GM21447 (cell line): ENCODE data around the gene LRRC51.
"Not testable (repeated sequence)": the region's sequence is repeated elsewhere in the genome, so short reads cannot be mapped to it uniquely, and the experiment has no call there.

Source experiments
- ATAC-seq: cut with Tn5 transposase; IDR thresholded peaks from one replicate; pipeline ENCODE4 v1.9.1; 2021; ENCODE audit not compliant: unreplicated experiment

Gene LRRC51

GRCh38 chr11:72138821-72139390 lies 58.3 kb downstream of the LRRC51 start:
- ATAC-seq = no peak

- ATAC-seq = no peak
These were observed 58.9 kb downstream of the LRRC51 start for GRCh38 chr11:72139500-72139899.

GRCh38 chr11:72140661-72141060 lies 60.0 kb downstream of the LRRC51 start:
- ATAC-seq = no peak

GRCh38 chr11:72141066-72141465 lies 60.4 kb downstream of the LRRC51 start:
- no peak for ATAC-seq

- ATAC-seq = not testable (repeated sequence)
These were observed 61.4 kb downstream of the LRRC51 start for GRCh38 chr11:72142086-72142485.

- not testable (repeated sequence) for ATAC-seq
These were observed 61.9 kb downstream of the LRRC51 start for GRCh38 chr11:72142543-72142942.

- ATAC-seq = no peak
These were observed 64.3 kb downstream of the LRRC51 start for GRCh38 chr11:72144807-72145565.
